NB4 (cell line): ENCODE measurements around the gene GDPD3.
A peak's percentile ranks its signal among the peaks of the same experiment; 100 is the strongest.

Experiments used
- CTCF ChIP-seq: IDR thresholded peaks from one replicate; pipeline ENCODE4 v1.5.1; 2012; ENCODE audit warnings: low read depth, low read length
- MAX ChIP-seq: IDR thresholded peaks from 2 replicates; pipeline ENCODE4 v1.6.1; 2011; ENCODE audit warnings: low read depth, low read length
- POLR2A ChIP-seq: IDR thresholded peaks from 2 replicates; pipeline ENCODE4 v1.6.1; 2011; ENCODE audit warnings: mild to moderate bottlenecking; ENCODE audit not compliant: insufficient read length; ENCODE audit errors: extremely low read depth

- TF ChIP-seq CTCF (peak; percentile 61), MAX (peak; percentile 76), POLR2A (peak; percentile 66)
These were observed 21.6 kb downstream of the GDPD3 start, which contains the start of gene TBX6 for GRCh38 chr16:30091474-30092372.
